T-cell (primary cell): ENCODE data around the gene CUX1. TPM values are rescaled to one million over a fixed set of nuclear protein-coding genes. Genes with fewer than 3 reads are reported as not detected.

ENCODE experiments used
- ATAC-seq, 4 experiments: fragments of 200-7000 bp in 3 of 4; fragments of 150-1000 bp in 1 of 4; cut with Tn5 transposase; replicated peaks in 1 of 4; 1 replicate in 3 of 4; 2 replicates in 1 of 4; pipeline ENCODE4 v1.10.0; 2021; ENCODE audit warnings: moderate library complexity in 3 of 4, mild to moderate bottlenecking in 2 of 4, moderate number of reproducible peaks in 1 of 4
- CTCF ChIA-PET, 2 donors: fragments of 300-600 bp; sonication (Branson Sonifier 250); formaldehyde crosslinking; loops; one replicate each; lab custom pipeline; 2022; ENCODE audit warnings: antibody characterized with exemption in 2 of 2; lab: Charles Lee
- POLR2A ChIA-PET, 2 donors: fragments of 300-600 bp; sonication (Branson Sonifier 250); formaldehyde crosslinking; loops; one replicate each; lab custom pipeline; 2022; ENCODE audit warnings: antibody characterized with exemption in 2 of 2; lab: Charles Lee
- DNase-seq, 35 experiments: peaks; one replicate each; pipeline versions ENCODE4 v3.0.0 to v3.0.0-alpha.2; 2013 to 2023
- H3K27ac ChIP-seq: one replicate; pipeline ENCODE4 v1.5.1; 2013; ENCODE audit warnings: low read length
- H3K27me3 ChIP-seq, 2 experiments: replicated peaks in 1 of 2; 1 replicate in 1 of 2; 2 replicates in 1 of 2; pipeline versions ENCODE4 v1.6.1 to v1.7.0; 2013; ENCODE audit warnings: low read length in 1 of 2, mixed read lengths in 1 of 2; ENCODE audit not compliant: control insufficient read depth in 2 of 2, insufficient read depth in 2 of 2; ENCODE audit errors: extremely low read depth in 1 of 2
- H3K36me3 ChIP-seq, 2 donors: 1 replicate in 1 of 2; 2 replicates in 1 of 2; pipeline versions ENCODE4 v1.6.1 to v1.7.0; 2013; ENCODE audit warnings: low read length in 1 of 2; ENCODE audit not compliant: control insufficient read depth in 2 of 2, insufficient read depth in 1 of 2; ENCODE audit errors: extremely low read depth in 1 of 2
- H3K4me1 ChIP-seq, 2 experiments: 1 replicate in 1 of 2; 2 replicates in 1 of 2; pipeline versions ENCODE4 v1.6.1 to v1.7.0; 2013; ENCODE audit warnings: low read length in 2 of 2, mixed read lengths in 1 of 2; ENCODE audit not compliant: insufficient read depth in 2 of 2, control insufficient read depth in 1 of 2; ENCODE audit errors: extremely low read depth in 1 of 2
- H3K4me3 ChIP-seq, 2 donors: 1 replicate in 1 of 2; 2 replicates in 1 of 2; pipeline versions ENCODE4 v1.5.1 to v1.7.0; 2013; ENCODE audit warnings: mild to moderate bottlenecking in 2 of 2, low read length in 1 of 2, moderate library complexity in 1 of 2; ENCODE audit not compliant: control insufficient read depth in 1 of 2; ENCODE audit errors: extremely low read depth in 1 of 2
- H3K9me3 ChIP-seq: 2 replicates; pipeline ENCODE4 v1.7.0; 2013
- H3K27ac Mint-ChIP-seq, 2 donors: one replicate each; pipeline ENCODE4 v1.8.0; 2020 to 2021; ENCODE audit warnings: mild to moderate bottlenecking in 2 of 2, mixed read lengths in 2 of 2
- H3K27me3 Mint-ChIP-seq, 2 donors: one replicate each; pipeline ENCODE4 v1.8.0; 2021 to 2022; ENCODE audit warnings: mixed read lengths in 2 of 2
- H3K36me3 Mint-ChIP-seq: one replicate; pipeline ENCODE4 v1.8.0; 2021; ENCODE audit warnings: mixed read lengths
- H3K4me1 Mint-ChIP-seq, 3 donors: one replicate each; pipeline ENCODE4 v1.8.0; 2020 to 2022; ENCODE audit warnings: mixed read lengths in 3 of 3, mild to moderate bottlenecking in 1 of 3
- H3K4me3 Mint-ChIP-seq, 3 donors: one replicate each; pipeline ENCODE4 v1.8.0; 2020 to 2022; ENCODE audit warnings: mild to moderate bottlenecking in 3 of 3, mixed read lengths in 3 of 3, moderate library complexity in 3 of 3
- H3K9me3 Mint-ChIP-seq, 3 donors: one replicate each; pipeline ENCODE4 v1.8.0; 2020 to 2022; ENCODE audit warnings: mixed read lengths in 3 of 3
- WGBS: methylation state at CpG from one replicate; pipeline ENCODE4 v1.1.5; 2013; ENCODE audit warnings: missing lambda C conversion rate; ENCODE audit not compliant: insufficient coverage; 5-methylcytosine and 5-hydroxymethylcytosine counted together
- total RNA-seq, 35 experiments: library from RNA in 6 of 35; stranded (reverse) in 6 of 35; fragments of 120-200 nt in 1 of 35; gene quantifications; one replicate each; pipeline versions ENCODE4 v1.2.1 to v1.2.4 and lab custom pipeline; 2013 to 2026

The CUX1 gene
- total RNA-seq, 5 donors from 2014 or later (not counting 1 experiment from before 2014, with no cell fraction given), result 36.9 to 50.2 (median 42.8) TPM

GRCh38 chr7:102234131-102234530, 416.7 kb downstream of the CUX1 start:
- Mint-ChIP-seq H3K4me1 (no peaks in the 10 kb centered on the region), H3K9me3 (no peaks in the 10 kb centered on the region), H3K36me3 (peaks cover 22% of the 10 kb centered on the region), H3K27ac (no peak overlapping the region), H3K4me3 (no peak overlapping the region), H3K27me3 (no peaks in the 10 kb centered on the region)
- ATAC-seq (no peak), DNase-seq (no peak)
- CTCF ChIA-PET, result interaction anchor here in 1 of 2 donors (0.7 kb wide), 1 partner anchor 8 kb away, joined by 4 read pairs; no protein-coding TSS in a partner anchor
- Histone ChIP-seq H3K9me3 (no peaks in the 10 kb centered on the region), H3K4me3 (no peak overlapping the region), H3K4me1 (no peaks in the 10 kb centered on the region), H3K36me3 (peaks cover 7 to 30% of the 10 kb centered on the region in 2 donors), H3K27ac (no peak overlapping the region), H3K27me3 (no peaks in the 10 kb centered on the region)
- POLR2A ChIA-PET, result no interaction called here
- 90% methylated on average over 6 of the region's 12 CpGs for WGBS

GRCh38 chr7:102234801-102235550, 417.6 kb downstream of the CUX1 start:
- ChIA-PET POLR2A (no interaction called here), CTCF (interaction anchor here (0.6 to 0.7 kb wide), 2 partner anchors 8 to 588 kb away, joined by 4 read pairs; no protein-coding TSS in a partner anchor)
- no peak overlapping the region for H3K4me3 Mint-ChIP-seq
- whole genome bisulfite sequencing, result 96% methylated on average over 17 of the region's 19 CpGs
- Histone ChIP-seq H3K36me3 (peaks cover 15 to 30% of the 10 kb centered on the region in 2 donors), H3K4me3 (no peak overlapping the region), H3K4me1 (no peaks in the 10 kb centered on the region), H3K9me3 (no peaks in the 10 kb centered on the region), H3K27ac (no peak overlapping the region), H3K27me3 (no peaks in the 10 kb centered on the region)
- no peaks in the 10 kb centered on the region for H3K9me3 Mint-ChIP-seq
- no peak overlapping the region for H3K27ac Mint-ChIP-seq
- no peaks in the 10 kb centered on the region for H3K27me3 Mint-ChIP-seq
- no peaks in the 10 kb centered on the region for H3K4me1 Mint-ChIP-seq
- peaks cover 24% of the 10 kb centered on the region for H3K36me3 Mint-ChIP-seq
- DNase-seq (no peak), ATAC-seq (no peak)

- POLR2A ChIA-PET, result no interaction called here
- 96% methylated on average over 6 of the region's 7 CpGs for WGBS
- H3K27ac Mint-ChIP-seq, result no peak overlapping the region
- ATAC-seq (no peak), DNase-seq (no peak)
- H3K36me3 ChIP-seq, result peaks cover 15 to 30% of the 10 kb centered on the region in 2 donors
- no peaks in the 10 kb centered on the region for H3K4me1 Mint-ChIP-seq
- no peak overlapping the region for H3K4me3 Mint-ChIP-seq
- no peak overlapping the region for H3K4me3 ChIP-seq
- H3K9me3 Mint-ChIP-seq, result no peaks in the 10 kb centered on the region
- H3K36me3 Mint-ChIP-seq, result peaks cover 29% of the 10 kb centered on the region
- H3K4me1 ChIP-seq, result no peaks in the 10 kb centered on the region
- CTCF ChIA-PET, result interaction anchor here (1.6 to 1.8 kb wide), 2 partner anchors 633 kb away, joined by 3 to 5 read pairs; no protein-coding TSS in a partner anchor
- H3K27me3 Mint-ChIP-seq, result no peaks in the 10 kb centered on the region
- H3K27ac ChIP-seq, result no peak overlapping the region
- H3K27me3 ChIP-seq, result no peaks in the 10 kb centered on the region
- no peaks in the 10 kb centered on the region for H3K9me3 ChIP-seq
Observed at GRCh38 chr7:102236102-102236501, 418.7 kb downstream of the CUX1 start.

GRCh38 chr7:102236592-102237287, 419.3 kb downstream of the CUX1 start:
- H3K27me3 ChIP-seq, result no peaks in the 10 kb centered on the region
- peaks cover 15 to 30% of the 10 kb centered on the region in 2 donors for H3K36me3 ChIP-seq
- Mint-ChIP-seq H3K27ac (no peak overlapping the region), H3K4me3 (no peak overlapping the region), H3K9me3 (no peaks in the 10 kb centered on the region), H3K27me3 (no peaks in the 10 kb centered on the region), H3K4me1 (no peaks in the 10 kb centered on the region), H3K36me3 (peaks cover 29% of the 10 kb centered on the region)
- no peaks in the 10 kb centered on the region for H3K9me3 ChIP-seq
- H3K4me3 ChIP-seq, result no peak overlapping the region
- DNase-seq (peak in 28 of 35 experiments; percentile 2 to 52 (median 26)), ATAC-seq (peak in 1 of 4 experiments; percentile 48)
- POLR2A ChIA-PET, result interaction anchor here in 1 of 2 donors (0.6 kb wide), 1 partner anchor 652 kb away, joined by 3 read pairs; no protein-coding TSS in a partner anchor
- H3K4me1 ChIP-seq, result no peaks in the 10 kb centered on the region
- H3K27ac ChIP-seq, result no peak overlapping the region
- 59% methylated on average over 10 of the region's 14 CpGs for WGBS
- CTCF ChIA-PET, result interaction anchor here (1.6 to 1.8 kb wide), 2 partner anchors 634 kb away, joined by 3 to 5 read pairs; no protein-coding TSS in a partner anchor

- H3K27me3 Mint-ChIP-seq, result no peaks in the 10 kb centered on the region
- no peak overlapping the region for H3K4me3 Mint-ChIP-seq
- WGBS, result 96% methylated on average over 25 of the region's 35 CpGs
- no peaks in the 10 kb centered on the region for H3K4me1 Mint-ChIP-seq
- H3K9me3 Mint-ChIP-seq, result no peaks in the 10 kb centered on the region
- H3K36me3 ChIP-seq, result peaks cover 15 to 28% of the 10 kb centered on the region in 2 donors
- no peak overlapping the region for H3K27ac Mint-ChIP-seq
- H3K27me3 ChIP-seq, result no peaks in the 10 kb centered on the region
- H3K4me3 ChIP-seq, result no peak overlapping the region
- CTCF ChIA-PET, result no interaction called here
- DNase-seq, result no peak
- no peak for ATAC-seq
- H3K4me1 ChIP-seq, result no peaks in the 10 kb centered on the region
- peaks cover 22% of the 10 kb centered on the region for H3K36me3 Mint-ChIP-seq
- no peak overlapping the region for H3K27ac ChIP-seq
- POLR2A ChIA-PET, result no interaction called here
- no peaks in the 10 kb centered on the region for H3K9me3 ChIP-seq
Observed at GRCh38 chr7:102239206-102239820, 421.9 kb downstream of the CUX1 start.

- ATAC-seq (no peak), DNase-seq (no peak)
- Histone ChIP-seq H3K27me3 (no peaks in the 10 kb centered on the region), H3K9me3 (no peaks in the 10 kb centered on the region), H3K4me1 (no peaks in the 10 kb centered on the region), H3K27ac (no peak overlapping the region), H3K4me3 (no peak overlapping the region), H3K36me3 (peaks cover 10 to 17% of the 10 kb centered on the region in 2 donors)
- Mint-ChIP-seq H3K36me3 (peaks cover 18% of the 10 kb centered on the region), H3K4me3 (no peak overlapping the region), H3K27ac (no peak overlapping the region), H3K4me1 (no peaks in the 10 kb centered on the region), H3K27me3 (no peaks in the 10 kb centered on the region), H3K9me3 (no peaks in the 10 kb centered on the region)
- ChIA-PET CTCF (interaction anchor here in 1 of 2 donors (0.8 to 1.2 kb wide), 2 partner anchors 41 to 344 kb away, joined by 3 read pairs; no protein-coding TSS in a partner anchor), POLR2A (interaction anchor here in 1 of 2 donors (0.6 kb wide), 1 partner anchor 648 kb away, joined by 7 read pairs; no protein-coding TSS in a partner anchor)
- no CpG with 5 or more reads among the region's 8 CpGs for WGBS
Observed at GRCh38 chr7:102241431-102241830, 424.0 kb downstream of the CUX1 start.
